ENCODE measurements around the gene ADGRB2.
A peak's percentile ranks its signal among the peaks of the same experiment; 100 is the strongest.

ADGRB2 gene

GRCh38 chr1:31747304-31747703, 16.8 kb downstream of the ADGRB2 start:
- DNase-seq (ENCODE audit: low spot score), result no peak

GRCh38 chr1:31746687-31747086, 17.5 kb downstream of the ADGRB2 start:
- DNase-seq (ENCODE audit: low spot score), result no peak

GRCh38 chr1:31745946-31746670, 18.0 kb downstream of the ADGRB2 start:
- DNase-seq (ENCODE audit: low spot score), result no peak

- DNase-seq (ENCODE audit: low spot score), result peak; percentile 66
These were observed 18.8 kb downstream of the ADGRB2 start for GRCh38 chr1:31745096-31745945.

GRCh38 chr1:31744165-31744888, 19.8 kb downstream of the ADGRB2 start:
- DNase-seq (ENCODE audit: low spot score), result no peak

- DNase-seq (ENCODE audit: low spot score), result no peak
These were observed 21.5 kb downstream of the ADGRB2 start for GRCh38 chr1:31742462-31743212.

GRCh38 chr1:31739346-31739745, 24.8 kb downstream of the ADGRB2 start:
- DNase-seq (ENCODE audit: low spot score), result no peak

- peak; percentile 43 for DNase-seq (ENCODE audit: low spot score)
These were observed 27.5 kb downstream of the ADGRB2 start for GRCh38 chr1:31736675-31737074.

GRCh38 chr1:31735571-31735970, 28.6 kb downstream of the ADGRB2 start:
- DNase-seq (ENCODE audit: low spot score), result no peak

GRCh38 chr1:31734582-31735107, 29.5 kb downstream of the ADGRB2 start:
- DNase-seq (ENCODE audit: low spot score), result no peak

GRCh38 chr1:31733389-31734219, 30.5 kb downstream of the ADGRB2 start:
- peak; percentile 43 for DNase-seq (ENCODE audit: low spot score)

GRCh38 chr1:31732751-31733289, 31.3 kb downstream of the ADGRB2 start:
- DNase-seq (ENCODE audit: low spot score), result no peak

- no peak for DNase-seq (ENCODE audit: low spot score)
These were observed 31.8 kb downstream of the ADGRB2 start for GRCh38 chr1:31732343-31732742.

- no peak for DNase-seq (ENCODE audit: low spot score)
These were observed 33.0 kb downstream of the ADGRB2 start for GRCh38 chr1:31731049-31731565.

- no peak for DNase-seq (ENCODE audit: low spot score)
These were observed 33.6 kb downstream of the ADGRB2 start for GRCh38 chr1:31730336-31731048.

GRCh38 chr1:31727849-31728248, 36.3 kb downstream of the ADGRB2 start:
- DNase-seq (ENCODE audit: low spot score), result no peak

GRCh38 chr1:31727195-31727594, 36.9 kb downstream of the ADGRB2 start:
- no peak for DNase-seq (ENCODE audit: low spot score)

GRCh38 chr1:31726715-31727114, 37.4 kb downstream of the ADGRB2 start:
- DNase-seq (ENCODE audit: low spot score), result no peak

- no peak for DNase-seq (ENCODE audit: low spot score)
These were observed 38.2 kb downstream of the ADGRB2 start for GRCh38 chr1:31725777-31726535.

Data from Ammon's horn (tissue), 1 donor.